Gastroesophageal sphincter (tissue), 4 donors: ENCODE measurements around the gene TSTD2. TPM values are rescaled to one million over a fixed set of nuclear protein-coding genes. Genes with fewer than 3 reads are reported as not detected.
"Not testable (repeated sequence)": the region's sequence is repeated elsewhere in the genome, so short reads cannot be mapped to it uniquely, and the experiment has no call there.

Experiments used
- ATAC-seq: fragments of 150-250 bp; one replicate; pipeline ENCODE4 v1.9.1; 2016; ENCODE audit warnings: mild to moderate bottlenecking, moderate library complexity
- H3K27ac ChIP-seq, 4 donors: fragments of 200-600 bp; sonication (generic) in 3 of 4; 1 replicate in 3 of 4; 2 replicates in 1 of 4; pipeline ENCODE4 v1.5.1; 2016 to 2019
- H3K27me3 ChIP-seq: fragments of 200-600 bp; sonication (generic); one replicate; pipeline ENCODE4 v1.5.1; 2019
- H3K36me3 ChIP-seq, 2 donors: fragments of 200-600 bp; sonication (generic); one replicate each; pipeline ENCODE4 v1.5.1; 2019; ENCODE audit warnings: control low read depth in 1 of 2
- H3K4me1 ChIP-seq, 3 donors: fragments of 200-600 bp; sonication (generic); 1 replicate in 2 of 3; 2 replicates in 1 of 3; pipeline ENCODE4 v1.5.1; 2016 to 2019; ENCODE audit warnings: control low read depth in 2 of 3
- H3K4me3 ChIP-seq, 2 donors: fragments of 200-600 bp; sonication (generic); one replicate each; pipeline ENCODE4 v1.5.1; 2019; ENCODE audit warnings: mild to moderate bottlenecking in 1 of 2, moderate library complexity in 1 of 2
- H3K9me3 ChIP-seq, 3 donors: fragments of 200-600 bp; sonication (generic); one replicate each; pipeline ENCODE4 v1.5.1; 2017 to 2019; ENCODE audit warnings: control low read depth in 2 of 3
- EP300 ChIP-seq: sonication (generic); formaldehyde crosslinking; IDR thresholded peaks from one replicate; pipeline ENCODE4 v1.6.1; 2017; ENCODE audit warnings: antibody characterized with exemption, mild to moderate bottlenecking
- POLR2A ChIP-seq, 2 donors: fragments of 450-650 bp; IDR thresholded peaks; one replicate each; pipeline ENCODE4 v1.6.1; 2017; ENCODE audit warnings: antibody characterized with exemption in 2 of 2, mild to moderate bottlenecking in 2 of 2, moderate library complexity in 1 of 2
- POLR2AphosphoS5 ChIP-seq: sonication (generic); formaldehyde crosslinking; IDR thresholded peaks from one replicate; pipeline ENCODE4 v1.6.1; 2017; ENCODE audit warnings: antibody characterized with exemption
- WGBS, 2 donors: methylation state at CpG; one replicate each; pipeline ENCODE4 v1.1.5; 2018; ENCODE audit warnings: low coverage in 1 of 2; 5-methylcytosine and 5-hydroxymethylcytosine counted together
- total RNA-seq, 4 donors: library from RNA; depleted of rRNA; stranded (reverse); fragments of >200 nt; gene quantifications; one replicate each; pipeline ENCODE4 v1.1.0, GENCODE V29; 2016
- TF ChIP-seq, protein P1 (sequence below), 4 experiments: fragments of 200-600 bp in 2 of 4; fragments of 450-650 bp in 2 of 4; sonication (generic) in 1 of 4; IDR thresholded peaks; one replicate each; pipeline ENCODE4 v1.5.1; 2017 to 2019; ENCODE audit warnings: antibody characterized with exemption in 4 of 4, mild to moderate bottlenecking in 2 of 4, moderate library complexity in 2 of 4

TSTD2 gene
- total RNA-seq, 4 donors from 2014 or later, result 20.0 to 33.8 (median 30.8) TPM

DNA sequence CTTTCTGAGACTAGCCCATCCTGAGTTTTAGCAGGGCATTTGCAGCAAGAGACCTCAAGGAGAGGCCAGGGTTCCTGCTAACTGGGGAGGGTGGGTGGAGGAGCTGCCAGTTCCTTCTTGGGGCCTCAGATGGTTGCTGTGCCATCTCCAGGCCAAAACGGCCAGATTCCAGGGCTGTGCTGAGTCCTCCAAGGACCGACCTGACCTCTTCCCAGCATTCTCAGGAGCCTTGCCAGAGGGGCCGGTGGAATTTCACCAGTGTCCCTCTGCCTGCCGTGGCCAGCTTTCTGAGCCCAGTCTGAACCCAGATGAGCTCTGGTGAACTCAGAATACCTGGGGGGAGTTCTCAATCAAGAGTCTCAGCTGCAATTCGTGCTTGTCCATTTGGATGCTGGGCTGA is 54.3 kb downstream of the TSTD2 start:
- Histone ChIP-seq H3K4me3 (no peak overlapping the region), H3K27ac (peak overlapping the region in 1 of 4 donors; percentile 1), H3K4me1 (peaks cover 0 to 8% (median 0%) of the 10 kb centered on the region in 3 donors), H3K9me3 (no peaks in the 10 kb centered on the region), H3K27me3 (no peaks in the 10 kb centered on the region), H3K36me3 (peaks cover 0 to 34% of the 10 kb centered on the region in 2 donors)
- ATAC-seq, result no peak
- no CpG with 5 or more reads among the region's 5 CpGs for WGBS, 2 donors
- no peak for TF ChIP-seq POLR2A (IDR thresholded peaks at IDR 0.05)
- TF ChIP-seq, protein P1, sequence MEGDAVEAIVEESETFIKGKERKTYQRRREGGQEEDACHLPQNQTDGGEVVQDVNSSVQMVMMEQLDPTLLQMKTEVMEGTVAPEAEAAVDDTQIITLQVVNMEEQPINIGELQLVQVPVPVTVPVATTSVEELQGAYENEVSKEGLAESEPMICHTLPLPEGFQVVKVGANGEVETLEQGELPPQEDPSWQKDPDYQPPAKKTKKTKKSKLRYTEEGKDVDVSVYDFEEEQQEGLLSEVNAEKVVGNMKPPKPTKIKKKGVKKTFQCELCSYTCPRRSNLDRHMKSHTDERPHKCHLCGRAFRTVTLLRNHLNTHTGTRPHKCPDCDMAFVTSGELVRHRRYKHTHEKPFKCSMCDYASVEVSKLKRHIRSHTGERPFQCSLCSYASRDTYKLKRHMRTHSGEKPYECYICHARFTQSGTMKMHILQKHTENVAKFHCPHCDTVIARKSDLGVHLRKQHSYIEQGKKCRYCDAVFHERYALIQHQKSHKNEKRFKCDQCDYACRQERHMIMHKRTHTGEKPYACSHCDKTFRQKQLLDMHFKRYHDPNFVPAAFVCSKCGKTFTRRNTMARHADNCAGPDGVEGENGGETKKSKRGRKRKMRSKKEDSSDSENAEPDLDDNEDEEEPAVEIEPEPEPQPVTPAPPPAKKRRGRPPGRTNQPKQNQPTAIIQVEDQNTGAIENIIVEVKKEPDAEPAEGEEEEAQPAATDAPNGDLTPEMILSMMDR (IDR thresholded peaks at IDR 0.05), result no peak
- TF ChIP-seq POLR2AphosphoS5, result no peak
- no peak for TF ChIP-seq EP300

- Histone ChIP-seq H3K27me3 (no peaks in the 10 kb centered on the region), H3K4me1 (peaks cover 0 to 13% (median 0%) of the 10 kb centered on the region in 3 donors), H3K27ac (no peak overlapping the region), H3K4me3 (no peak overlapping the region), H3K36me3 (peaks cover 0 to 47% of the 10 kb centered on the region in 2 donors), H3K9me3 (no peaks in the 10 kb centered on the region)
- no peak for TF ChIP-seq EP300
- no peak for TF ChIP-seq POLR2AphosphoS5
- TF ChIP-seq POLR2A (IDR thresholded peaks at IDR 0.05), result no peak
- TF ChIP-seq, protein P1 (IDR thresholded peaks at IDR 0.05), result no peak
- ATAC-seq, result peak; percentile 9
- 60 to 100% methylated on average over 1 of the region's 5 CpGs for WGBS, 2 donors
These were observed 56.1 kb downstream of the TSTD2 start for GRCh38 chr9:97577051-97577450.

GRCh38 chr9:97575673-97576200 is 57.4 kb downstream of the TSTD2 start:
- H3K27ac ChIP-seq, result no peak overlapping the region
- no peaks in the 10 kb centered on the region for H3K27me3 ChIP-seq
- WGBS, 2 donors, result 85% methylated on average over 10 of the region's 11 CpGs; no CpG with 5 or more reads in 1 of the 2 donors
- H3K9me3 ChIP-seq, result no peaks in the 10 kb centered on the region
- TF ChIP-seq POLR2AphosphoS5 (no peak), EP300 (no peak), POLR2A (IDR thresholded peaks at IDR 0.05) (no peak)
- TF ChIP-seq, protein P1 (IDR thresholded peaks at IDR 0.05), result no peak
- H3K36me3 ChIP-seq, result peaks cover 0 to 58% of the 10 kb centered on the region in 2 donors
- peaks cover 4 to 26% (median 4%) of the 10 kb centered on the region in 3 donors for H3K4me1 ChIP-seq
- ATAC-seq, result no peak
- peak overlapping the region in 1 of 2 donors; percentile 28 for H3K4me3 ChIP-seq

DNA sequence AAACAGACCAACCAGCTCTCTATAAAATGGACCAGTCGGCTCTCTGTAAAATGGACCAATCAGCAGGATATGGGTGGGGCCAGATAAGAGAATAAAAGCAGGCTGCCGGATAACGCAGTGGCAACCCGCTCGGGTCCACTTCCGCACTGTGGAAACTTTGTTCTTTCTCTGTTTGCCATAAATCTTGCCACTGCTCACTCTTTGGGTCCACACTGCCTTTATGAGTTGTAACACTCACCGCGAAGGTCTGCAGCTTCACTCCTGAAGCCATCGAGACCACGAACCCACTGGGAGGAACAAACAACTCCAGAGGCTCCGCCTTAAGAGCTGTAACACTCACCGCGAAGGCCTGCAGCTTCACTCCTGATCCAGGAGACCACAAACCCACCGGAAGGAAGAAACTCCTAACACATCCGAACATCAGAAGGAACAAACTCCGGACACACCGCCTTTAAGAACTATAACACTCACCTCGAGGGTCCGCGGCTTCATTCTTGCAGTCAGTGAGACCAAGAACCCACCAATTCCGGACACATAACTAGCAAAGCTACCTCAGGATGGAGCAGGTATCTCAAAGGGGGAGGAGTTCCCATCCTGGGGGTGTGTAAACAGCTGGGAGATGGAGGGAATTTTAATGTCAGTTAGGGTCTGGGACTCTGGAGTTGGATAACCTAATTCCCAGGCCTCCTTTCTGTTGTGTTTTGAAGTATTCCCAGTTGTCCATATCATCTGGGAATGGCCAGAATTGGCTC is 58.1 kb downstream of the TSTD2 start:
- not testable (repeated sequence) for H3K27ac ChIP-seq, H3K27me3 ChIP-seq, H3K9me3 ChIP-seq, ATAC-seq
- 67 to 86% methylated on average over 3 to 5 of the region's 21 CpGs for WGBS, 2 donors
- Histone ChIP-seq H3K4me3 (peak overlapping the region in 1 of 2 donors; percentile 28), H3K4me1 (peaks cover 4 to 32% (median 4%) of the 10 kb centered on the region in 3 donors), H3K36me3 (peaks cover 0 to 64% of the 10 kb centered on the region in 2 donors)
- TF ChIP-seq POLR2A (IDR thresholded peaks at IDR 0.05), result peak in 1 of 2 donors; percentile 56

- H3K4me1 ChIP-seq, result peaks cover 4 to 35% (median 4%) of the 10 kb centered on the region in 3 donors
- not testable (repeated sequence) for ATAC-seq, H3K9me3 ChIP-seq, H3K4me3 ChIP-seq, H3K27me3 ChIP-seq, H3K27ac ChIP-seq
- peaks cover 0 to 74% of the 10 kb centered on the region in 2 donors for H3K36me3 ChIP-seq
- WGBS, 2 donors, result no CpG with 5 or more reads among the region's 47 CpGs
These were observed 59.0 kb downstream of the TSTD2 start for GRCh38 chr9:97574101-97574571.
